Measurements from ENCODE around the gene FEZ2. TPM values are rescaled to one million over a fixed set of nuclear protein-coding genes. Genes with fewer than 3 reads are reported as not detected.

FEZ2 gene
- total RNA-seq, 3 donors from 2014 or later (not counting 1 experiment from before 2014, with no cell fraction given) = 25.9 to 41.7 (median 36.0) TPM

- H3K4me3 ChIP-seq (ENCODE audit: low read length) = no peak overlapping the region
- H3K4me1 ChIP-seq (ENCODE audit: control insufficient read depth, insufficient read depth, low read length) = no peaks in the 10 kb centered on the region
- Mint-ChIP-seq H3K27me3 (ENCODE audit: low read depth in 2 of 2) (peaks cover 17% of the 10 kb centered on the region in 2 donors), H3K4me3 (no peak overlapping the region), H3K9me3 (no peaks in the 10 kb centered on the region), H3K4me1 (no peaks in the 10 kb centered on the region), H3K27ac (no peak overlapping the region), H3K36me3 (no peaks in the 10 kb centered on the region)
- ATAC-seq (no peak), DNase-seq (no peak)
- TF ChIP-seq, protein P1, sequence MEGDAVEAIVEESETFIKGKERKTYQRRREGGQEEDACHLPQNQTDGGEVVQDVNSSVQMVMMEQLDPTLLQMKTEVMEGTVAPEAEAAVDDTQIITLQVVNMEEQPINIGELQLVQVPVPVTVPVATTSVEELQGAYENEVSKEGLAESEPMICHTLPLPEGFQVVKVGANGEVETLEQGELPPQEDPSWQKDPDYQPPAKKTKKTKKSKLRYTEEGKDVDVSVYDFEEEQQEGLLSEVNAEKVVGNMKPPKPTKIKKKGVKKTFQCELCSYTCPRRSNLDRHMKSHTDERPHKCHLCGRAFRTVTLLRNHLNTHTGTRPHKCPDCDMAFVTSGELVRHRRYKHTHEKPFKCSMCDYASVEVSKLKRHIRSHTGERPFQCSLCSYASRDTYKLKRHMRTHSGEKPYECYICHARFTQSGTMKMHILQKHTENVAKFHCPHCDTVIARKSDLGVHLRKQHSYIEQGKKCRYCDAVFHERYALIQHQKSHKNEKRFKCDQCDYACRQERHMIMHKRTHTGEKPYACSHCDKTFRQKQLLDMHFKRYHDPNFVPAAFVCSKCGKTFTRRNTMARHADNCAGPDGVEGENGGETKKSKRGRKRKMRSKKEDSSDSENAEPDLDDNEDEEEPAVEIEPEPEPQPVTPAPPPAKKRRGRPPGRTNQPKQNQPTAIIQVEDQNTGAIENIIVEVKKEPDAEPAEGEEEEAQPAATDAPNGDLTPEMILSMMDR (IDR thresholded peaks at IDR 0.05) = no peak
- intact Hi-C loops (cut with micrococcal nuclease) = no loop called here
- H3K27ac ChIP-seq (ENCODE audit: low read length) = no peak overlapping the region
- peaks cover 4% of the 10 kb centered on the region for H3K9me3 ChIP-seq (ENCODE audit: control insufficient read depth, insufficient read depth, low read length)
- H3K36me3 ChIP-seq (ENCODE audit: control insufficient read depth, insufficient read depth, low read length) = no peaks in the 10 kb centered on the region
- no CpG with 5 or more reads among the region's 3 CpGs for WGBS (ENCODE audit: insufficient coverage)
- H3K27me3 ChIP-seq (ENCODE audit: control insufficient read depth, insufficient read depth, low read length) = peaks cover 5% of the 10 kb centered on the region
Measured at GRCh38 chr2:36626756-36627155, 28.8 kb upstream of the FEZ2 start.

GRCh38 chr2:36626071-36626470, 28.1 kb upstream of the FEZ2 start:
- Histone ChIP-seq H3K27ac (ENCODE audit: low read length) (no peak overlapping the region), H3K36me3 (ENCODE audit: control insufficient read depth, insufficient read depth, low read length) (no peaks in the 10 kb centered on the region), H3K9me3 (ENCODE audit: control insufficient read depth, insufficient read depth, low read length) (peaks cover 4% of the 10 kb centered on the region), H3K4me3 (ENCODE audit: low read length) (no peak overlapping the region), H3K27me3 (ENCODE audit: control insufficient read depth, insufficient read depth, low read length) (peaks cover 5% of the 10 kb centered on the region), H3K4me1 (ENCODE audit: control insufficient read depth, insufficient read depth, low read length) (no peaks in the 10 kb centered on the region)
- Mint-ChIP-seq H3K27ac (no peak overlapping the region), H3K4me1 (no peaks in the 10 kb centered on the region), H3K36me3 (no peaks in the 10 kb centered on the region), H3K4me3 (no peak overlapping the region), H3K9me3 (no peaks in the 10 kb centered on the region), H3K27me3 (ENCODE audit: low read depth in 2 of 2) (peaks cover 17% of the 10 kb centered on the region in 2 donors)
- intact Hi-C loops (cut with micrococcal nuclease) = no loop called here
- 92% methylated on average over 3 of the region's 3 CpGs for WGBS (ENCODE audit: insufficient coverage)
- TF ChIP-seq, protein P1 (IDR thresholded peaks at IDR 0.05) = no peak
- DNase-seq (no peak), ATAC-seq (no peak)

GRCh38 chr2:36625304-36625703, 27.3 kb upstream of the FEZ2 start:
- no peak for ATAC-seq
- H3K4me1 Mint-ChIP-seq = no peaks in the 10 kb centered on the region
- no peak overlapping the region for H3K27ac Mint-ChIP-seq
- H3K4me3 Mint-ChIP-seq = no peak overlapping the region
- Histone ChIP-seq H3K36me3 (ENCODE audit: control insufficient read depth, insufficient read depth, low read length) (no peaks in the 10 kb centered on the region), H3K4me1 (ENCODE audit: control insufficient read depth, insufficient read depth, low read length) (no peaks in the 10 kb centered on the region), H3K4me3 (ENCODE audit: low read length) (no peak overlapping the region), H3K27me3 (ENCODE audit: control insufficient read depth, insufficient read depth, low read length) (peaks cover 5% of the 10 kb centered on the region), H3K27ac (ENCODE audit: low read length) (no peak overlapping the region), H3K9me3 (ENCODE audit: control insufficient read depth, insufficient read depth, low read length) (peaks cover 4% of the 10 kb centered on the region)
- H3K27me3 Mint-ChIP-seq (ENCODE audit: low read depth in 2 of 2) = peaks cover 17 to 20% of the 10 kb centered on the region in 2 donors
- H3K36me3 Mint-ChIP-seq = no peaks in the 10 kb centered on the region
- intact Hi-C loops (cut with micrococcal nuclease) = no loop called here
- TF ChIP-seq, protein P1 (IDR thresholded peaks at IDR 0.05) = no peak
- DNase-seq = no peak
- WGBS (ENCODE audit: insufficient coverage) = 78% methylated on average over 2 of the region's 2 CpGs
- H3K9me3 Mint-ChIP-seq = no peaks in the 10 kb centered on the region

GRCh38 chr2:36620321-36620720, 22.4 kb upstream of the FEZ2 start:
- no peaks in the 10 kb centered on the region for H3K36me3 Mint-ChIP-seq
- intact Hi-C loops (cut with micrococcal nuclease) = no loop called here
- Histone ChIP-seq H3K9me3 (ENCODE audit: control insufficient read depth, insufficient read depth, low read length) (peaks cover 3% of the 10 kb centered on the region), H3K4me3 (ENCODE audit: low read length) (no peak overlapping the region), H3K27me3 (ENCODE audit: control insufficient read depth, insufficient read depth, low read length) (peaks cover 5% of the 10 kb centered on the region), H3K36me3 (ENCODE audit: control insufficient read depth, insufficient read depth, low read length) (no peaks in the 10 kb centered on the region), H3K4me1 (ENCODE audit: control insufficient read depth, insufficient read depth, low read length) (no peaks in the 10 kb centered on the region), H3K27ac (ENCODE audit: low read length) (no peak overlapping the region)
- DNase-seq (no peak), ATAC-seq (no peak)
- no peaks in the 10 kb centered on the region for H3K9me3 Mint-ChIP-seq
- no peak overlapping the region for H3K4me3 Mint-ChIP-seq
- H3K27me3 Mint-ChIP-seq (ENCODE audit: low read depth in 2 of 2) = peaks cover 17% of the 10 kb centered on the region in 2 donors
- WGBS (ENCODE audit: insufficient coverage) = 95% methylated on average over 2 of the region's 2 CpGs
- H3K27ac Mint-ChIP-seq = no peak overlapping the region
- H3K4me1 Mint-ChIP-seq = no peaks in the 10 kb centered on the region
- TF ChIP-seq, protein P1 (IDR thresholded peaks at IDR 0.05) = no peak

All from natural killer cell (primary cell).